DMS 273 (cell line): ENCODE data around the gene HIGD2A.
"Not testable (repeated sequence)": the region's sequence is repeated elsewhere in the genome, so short reads cannot be mapped to it uniquely, and the experiment has no call there.

ENCODE experiments used
- DNase-seq: peaks from one replicate; lab custom pipeline; 2025; ENCODE audit not compliant: unreplicated experiment; lab: John Stamatoyannopoulos, UW

The HIGD2A gene

GRCh38 chr5:176394096-176394495, 5.5 kb downstream of the HIGD2A start:
- no peak for DNase-seq

GRCh38 chr5:176394881-176395675, 6.5 kb downstream of the HIGD2A start:
- peak; percentile 46 for DNase-seq

GRCh38 chr5:176396330-176396729, 7.8 kb downstream of the HIGD2A start:
- peak; percentile 89 for DNase-seq

- DNase-seq, result no peak
Measured at GRCh38 chr5:176397736-176398420, 9.3 kb downstream of the HIGD2A start.

GRCh38 chr5:176400382-176401156, 12.0 kb downstream of the HIGD2A start:
- peak; percentile 56 for DNase-seq

- DNase-seq, result no peak
Measured at GRCh38 chr5:176401281-176402205, 13.0 kb downstream of the HIGD2A start.

- DNase-seq, result no peak
Measured at GRCh38 chr5:176405656-176406435, 17.3 kb downstream of the HIGD2A start.

GRCh38 chr5:176406436-176407052, 18.0 kb downstream of the HIGD2A start:
- no peak for DNase-seq

GRCh38 chr5:176407456-176408251, 19.1 kb downstream of the HIGD2A start:
- DNase-seq, result no peak

GRCh38 chr5:176408252-176408573, 19.7 kb downstream of the HIGD2A start:
- not testable (repeated sequence) for DNase-seq

GRCh38 chr5:176408590-176408989, 20.0 kb downstream of the HIGD2A start:
- no peak for DNase-seq

- DNase-seq, result no peak
Measured at GRCh38 chr5:176409765-176410164, 21.2 kb downstream of the HIGD2A start.

GRCh38 chr5:176410486-176411180, 22.1 kb downstream of the HIGD2A start:
- no peak for DNase-seq

GRCh38 chr5:176412517-176413254, 24.1 kb downstream of the HIGD2A start:
- no peak for DNase-seq

- DNase-seq, result no peak
Measured at GRCh38 chr5:176413255-176413565, 24.7 kb downstream of the HIGD2A start.

GRCh38 chr5:176413709-176414191, 25.2 kb downstream of the HIGD2A start:
- DNase-seq, result no peak

- no peak for DNase-seq
Measured at GRCh38 chr5:176414704-176415103, 26.2 kb downstream of the HIGD2A start.
